ENCODE data around the gene NOL4L. TPM values are rescaled to one million over a fixed set of nuclear protein-coding genes. Genes with fewer than 3 reads are reported as not detected.

NOL4L gene
- total RNA-seq, 2 experiments from 2014 or later, result 15.2 to 18.3 TPM

- Mint-ChIP-seq H3K27me3 (no peaks in the 10 kb centered on the region), H3K4me3 (peak overlapping the region; percentile 65), H3K27ac (peak overlapping the region; percentile 96), H3K9me3 (ENCODE audit: low read depth) (no peaks in the 10 kb centered on the region), H3K36me3 (peaks cover 1% of the 10 kb centered on the region), H3K4me1 (peaks cover 70% of the 10 kb centered on the region)
- CTCF ChIA-PET, result interaction anchor here (1.0 to 11.7 kb wide), 4 partner anchors 15 to 240 kb away, joined by 3 to 150 read pairs (median 4); no protein-coding TSS in a partner anchor
- DNase-seq, result peak; percentile 58
- ATAC-seq, result no peak
Measured at GRCh38 chr20:32538526-32538939, 46.6 kb downstream of the NOL4L start.

GRCh38 chr20:32537657-32538525 lies 47.2 kb downstream of the NOL4L start:
- peak overlapping the region; percentile 96 for H3K27ac Mint-ChIP-seq
- CTCF ChIA-PET, result interaction anchor here (1.0 to 11.7 kb wide), 4 partner anchors 14 to 240 kb away, joined by 3 to 150 read pairs (median 22); no protein-coding TSS in a partner anchor
- peak overlapping the region; percentile 89 for H3K4me3 Mint-ChIP-seq
- ATAC-seq (no peak), DNase-seq (peak; percentile 55)
- H3K27me3 Mint-ChIP-seq, result no peaks in the 10 kb centered on the region
- peaks cover 71% of the 10 kb centered on the region for H3K4me1 Mint-ChIP-seq
- peaks cover 1% of the 10 kb centered on the region for H3K36me3 Mint-ChIP-seq
- H3K9me3 Mint-ChIP-seq (ENCODE audit: low read depth), result no peaks in the 10 kb centered on the region

- H3K36me3 Mint-ChIP-seq, result peaks cover 1% of the 10 kb centered on the region
- peak overlapping the region; percentile 89 for H3K4me3 Mint-ChIP-seq
- ATAC-seq (peak; percentile 18), DNase-seq (peak; percentile 89)
- H3K4me1 Mint-ChIP-seq, result peaks cover 70% of the 10 kb centered on the region
- peak overlapping the region; percentile 94 for H3K27ac Mint-ChIP-seq
- CTCF ChIA-PET, result interaction anchor here (1.0 to 11.7 kb wide), 4 partner anchors 13 to 241 kb away, joined by 3 to 150 read pairs (median 22); no protein-coding TSS in a partner anchor
- no peaks in the 10 kb centered on the region for H3K27me3 Mint-ChIP-seq
- no peaks in the 10 kb centered on the region for H3K9me3 Mint-ChIP-seq (ENCODE audit: low read depth)
Measured at GRCh38 chr20:32536851-32537656, 48.1 kb downstream of the NOL4L start.

- Mint-ChIP-seq H3K36me3 (peaks cover 1% of the 10 kb centered on the region), H3K27me3 (no peaks in the 10 kb centered on the region), H3K4me1 (peaks cover 70% of the 10 kb centered on the region), H3K9me3 (ENCODE audit: low read depth) (no peaks in the 10 kb centered on the region), H3K27ac (peak overlapping the region; percentile 96), H3K4me3 (peak overlapping the region; percentile 89)
- DNase-seq (peak; percentile 92), ATAC-seq (peak; percentile 66)
- CTCF ChIA-PET, result interaction anchor here (0.9 to 11.7 kb wide), 3 partner anchors 13 to 116 kb away, joined by 3 to 150 read pairs (median 40); no protein-coding TSS in a partner anchor
Measured at GRCh38 chr20:32535953-32536823, 48.9 kb downstream of the NOL4L start.

- no peak for ATAC-seq
- H3K36me3 Mint-ChIP-seq, result peaks cover 1% of the 10 kb centered on the region
- no peaks in the 10 kb centered on the region for H3K9me3 Mint-ChIP-seq (ENCODE audit: low read depth)
- H3K4me1 Mint-ChIP-seq, result peaks cover 65% of the 10 kb centered on the region
- peak; percentile 60 for DNase-seq
- CTCF ChIA-PET, result interaction anchor here (0.7 to 11.7 kb wide), 7 partner anchors 12 to 243 kb away, joined by 3 to 150 read pairs (median 3); partner anchors contain the start of gene C20orf203
- H3K4me3 Mint-ChIP-seq, result peak overlapping the region; percentile 76
- H3K27ac Mint-ChIP-seq, result peak overlapping the region; percentile 96
- H3K27me3 Mint-ChIP-seq, result no peaks in the 10 kb centered on the region
Measured at GRCh38 chr20:32535316-32535952, 49.7 kb downstream of the NOL4L start.

- H3K4me1 Mint-ChIP-seq, result peaks cover 58% of the 10 kb centered on the region
- CTCF ChIA-PET, result interaction anchor here (0.7 to 11.7 kb wide), 7 partner anchors 11 to 492 kb away, joined by 3 to 150 read pairs (median 3); partner anchors contain the start of gene C20orf203
- ATAC-seq, result no peak
- peak overlapping the region; percentile 96 for H3K27ac Mint-ChIP-seq
- H3K9me3 Mint-ChIP-seq (ENCODE audit: low read depth), result no peaks in the 10 kb centered on the region
- H3K4me3 Mint-ChIP-seq, result peak overlapping the region; percentile 76
- DNase-seq, result peak; percentile 69
- H3K27me3 Mint-ChIP-seq, result no peaks in the 10 kb centered on the region
- peaks cover 1% of the 10 kb centered on the region for H3K36me3 Mint-ChIP-seq
Measured at GRCh38 chr20:32534661-32535240, 50.4 kb downstream of the NOL4L start.

- H3K27ac Mint-ChIP-seq, result peak overlapping the region; percentile 96
- ATAC-seq, result no peak
- H3K4me3 Mint-ChIP-seq, result peak overlapping the region; percentile 76
- DNase-seq, result no peak
- no peaks in the 10 kb centered on the region for H3K27me3 Mint-ChIP-seq
- H3K9me3 Mint-ChIP-seq (ENCODE audit: low read depth), result no peaks in the 10 kb centered on the region
- no peaks in the 10 kb centered on the region for H3K36me3 Mint-ChIP-seq
- CTCF ChIA-PET, result interaction anchor here (1.1 to 11.7 kb wide), 3 partner anchors 10 to 119 kb away, joined by 6 to 150 read pairs (median 40); no protein-coding TSS in a partner anchor
- H3K4me1 Mint-ChIP-seq, result peaks cover 51% of the 10 kb centered on the region
Measured at GRCh38 chr20:32533732-32534131, 51.4 kb downstream of the NOL4L start.

GRCh38 chr20:32532246-32532645 lies 52.9 kb downstream of the NOL4L start:
- DNase-seq, result no peak
- Mint-ChIP-seq H3K36me3 (no peaks in the 10 kb centered on the region), H3K4me1 (peaks cover 43% of the 10 kb centered on the region), H3K27ac (no peak overlapping the region), H3K27me3 (no peaks in the 10 kb centered on the region), H3K4me3 (no peak overlapping the region), H3K9me3 (ENCODE audit: low read depth) (no peaks in the 10 kb centered on the region)
- no peak for ATAC-seq
- CTCF ChIA-PET, result interaction anchor here (2.7 to 11.7 kb wide), 2 partner anchors 9 to 120 kb away, joined by 15 to 150 read pairs; no protein-coding TSS in a partner anchor

GRCh38 chr20:32528905-32529670 lies 56.0 kb downstream of the NOL4L start:
- no peak for DNase-seq
- H3K4me3 Mint-ChIP-seq, result no peak overlapping the region
- H3K36me3 Mint-ChIP-seq, result peaks cover 3% of the 10 kb centered on the region
- H3K27ac Mint-ChIP-seq, result no peak overlapping the region
- CTCF ChIA-PET, result interaction anchor here (1.3 kb wide), 1 partner anchor 123 kb away, joined by 5 read pairs; no protein-coding TSS in a partner anchor
- H3K27me3 Mint-ChIP-seq, result no peaks in the 10 kb centered on the region
- no peaks in the 10 kb centered on the region for H3K9me3 Mint-ChIP-seq (ENCODE audit: low read depth)
- peaks cover 47% of the 10 kb centered on the region for H3K4me1 Mint-ChIP-seq
- no peak for ATAC-seq

GRCh38 chr20:32528171-32528891 lies 56.8 kb downstream of the NOL4L start:
- peaks cover 3% of the 10 kb centered on the region for H3K36me3 Mint-ChIP-seq
- H3K4me1 Mint-ChIP-seq, result peaks cover 47% of the 10 kb centered on the region
- H3K27ac Mint-ChIP-seq, result no peak overlapping the region
- no peak for DNase-seq
- no peak for ATAC-seq
- no peaks in the 10 kb centered on the region for H3K27me3 Mint-ChIP-seq
- CTCF ChIA-PET, result interaction anchor here (1.3 kb wide), 1 partner anchor 124 kb away, joined by 5 read pairs; no protein-coding TSS in a partner anchor
- H3K4me3 Mint-ChIP-seq, result no peak overlapping the region
- H3K9me3 Mint-ChIP-seq (ENCODE audit: low read depth), result no peaks in the 10 kb centered on the region
